ENCODE results near the gene IFIH1. TPM values are rescaled to one million over a fixed set of nuclear protein-coding genes. Genes with fewer than 3 reads are reported as not detected.

Gene IFIH1
- total RNA-seq, 1 experiment from 2014 or later: 4.7 TPM

Other genes with a start within 250 kb of the IFIH1 start
- 0.03 and 1.2 TPM in 2 replicates for gene DPP4, start 244.5 kb downstream of the IFIH1 start, total RNA-seq (2014; rRNA removed; shearing (Covaris generic))
- gene GCG, start 166.4 kb downstream of the IFIH1 start, total RNA-seq (2014; rRNA removed; shearing (Covaris generic)): not detected in 2 replicates
- 1.9 and 2.2 TPM in 2 replicates for gene FAP, start 75.2 kb downstream of the IFIH1 start, total RNA-seq (2014; rRNA removed; shearing (Covaris generic))
- gene GCA, start 25.4 kb upstream of the IFIH1 start, total RNA-seq (2014; rRNA removed; shearing (Covaris generic)): 27.7 and 36.8 TPM in 2 replicates

Measured in A172 (cell line).